HEK293 (cell line): ENCODE results near the gene ADIPOR2.

ENCODE experiments used
- EGR2 ChIP-seq: fragments of 450-650 bp; formaldehyde crosslinking; IDR thresholded peaks from 2 replicates; pipeline ENCODE4 v1.5.1; 2016; ENCODE audit warnings: low read depth, missing biosample characterization, missing genetic modification characterization
- IKZF3 ChIP-seq: fragments of 450-650 bp; IDR thresholded peaks from 2 replicates; pipeline ENCODE4 v1.5.0; 2018; ENCODE audit warnings: missing biosample characterization, mild to moderate bottlenecking, missing genetic modification characterization, moderate library complexity
- KLF9 ChIP-seq: fragments of 450-650 bp; formaldehyde crosslinking; IDR thresholded peaks from 2 replicates; pipeline ENCODE4 v1.5.1; 2016; ENCODE audit warnings: missing biosample characterization, missing genetic modification characterization, low read depth
- SCRT1 ChIP-seq: fragments of 450-650 bp; formaldehyde crosslinking; IDR thresholded peaks from 2 replicates; pipeline ENCODE4 v1.5.1; 2016; ENCODE audit warnings: missing biosample characterization, missing genetic modification characterization, borderline replicate concordance
- ZNF112 ChIP-seq: fragments of 450-650 bp; formaldehyde crosslinking; IDR thresholded peaks from 2 replicates; pipeline ENCODE4 v1.5.0; 2017; ENCODE audit warnings: missing biosample characterization, missing genetic modification characterization
- ZNF324 ChIP-seq: fragments of 450-650 bp; formaldehyde crosslinking; IDR thresholded peaks from 2 replicates; pipeline ENCODE4 v1.5.1; 2016; ENCODE audit warnings: missing biosample characterization, missing genetic modification characterization
- ZNF654 ChIP-seq: fragments of 450-650 bp; formaldehyde crosslinking; IDR thresholded peaks from 2 replicates; pipeline ENCODE4 v1.5.1; 2016; ENCODE audit warnings: low read depth, missing biosample characterization, missing genetic modification characterization
- ZNF76 ChIP-seq: fragments of 450-650 bp; formaldehyde crosslinking; IDR thresholded peaks from 2 replicates; pipeline ENCODE4; 2016; ENCODE audit warnings: low read depth, missing biosample characterization, missing genetic modification characterization, borderline replicate concordance
- TF ChIP-seq, protein P1 (sequence below): fragments of 450-650 bp; formaldehyde crosslinking; IDR thresholded peaks from 2 replicates; pipeline ENCODE4 v1.5.1; 2016; ENCODE audit warnings: missing biosample characterization, missing genetic modification characterization
- TF ChIP-seq, protein P2 (sequence below): fragments of 450-650 bp; formaldehyde crosslinking; IDR thresholded peaks from 2 replicates; pipeline ENCODE4 v1.5.1; 2016; ENCODE audit warnings: missing biosample characterization, missing genetic modification characterization

DNA sequence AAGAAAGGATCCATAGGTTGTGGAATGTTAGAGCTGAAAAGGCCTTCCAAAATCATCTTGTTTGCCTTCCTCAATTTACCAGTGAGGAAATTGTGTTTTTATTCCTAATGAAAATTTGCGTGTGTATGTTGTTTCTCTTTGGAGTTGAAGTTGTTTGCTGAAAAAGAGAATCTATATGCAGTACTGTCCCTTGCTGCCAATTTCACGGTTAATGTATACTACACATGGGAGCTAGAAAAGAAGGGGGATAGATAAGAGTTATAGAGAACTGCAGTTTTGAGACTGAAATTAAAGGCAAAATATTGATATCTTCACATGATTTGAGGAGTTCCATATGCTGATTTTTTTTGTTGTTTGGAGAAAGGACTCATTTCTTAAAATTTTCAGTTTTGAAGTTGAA lies 67.5 kb downstream of the ADIPOR2 start:
- TF ChIP-seq ZNF654 (tag by site-specific recombination) (no peak), EGR2 (tag by site-specific recombination) (no peak), IKZF3 (no peak), ZNF76 (tag by site-specific recombination) (no peak), KLF9 (tag by site-specific recombination) (no peak), SCRT1 (tag by site-specific recombination) (no peak), ZNF112 (tag by site-specific recombination) (no peak), ZNF324 (tag by site-specific recombination) (no peak)
- TF ChIP-seq, protein P1, sequence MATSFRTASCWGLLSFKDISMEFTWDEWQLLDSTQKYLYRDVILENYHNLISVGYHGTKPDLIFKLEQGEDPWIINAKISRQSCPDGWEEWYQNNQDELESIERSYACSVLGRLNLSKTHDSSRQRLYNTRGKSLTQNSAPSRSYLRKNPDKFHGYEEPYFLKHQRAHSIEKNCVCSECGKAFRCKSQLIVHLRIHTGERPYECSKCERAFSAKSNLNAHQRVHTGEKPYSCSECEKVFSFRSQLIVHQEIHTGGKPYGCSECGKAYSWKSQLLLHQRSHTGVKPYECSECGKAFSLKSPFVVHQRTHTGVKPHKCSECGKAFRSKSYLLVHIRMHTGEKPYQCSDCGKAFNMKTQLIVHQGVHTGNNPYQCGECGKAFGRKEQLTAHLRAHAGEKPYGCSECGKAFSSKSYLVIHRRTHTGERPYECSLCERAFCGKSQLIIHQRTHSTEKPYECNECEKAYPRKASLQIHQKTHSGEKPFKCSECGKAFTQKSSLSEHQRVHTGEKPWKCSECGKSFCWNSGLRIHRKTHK (tag by site-specific recombination): no peak
- TF ChIP-seq, protein P2, sequence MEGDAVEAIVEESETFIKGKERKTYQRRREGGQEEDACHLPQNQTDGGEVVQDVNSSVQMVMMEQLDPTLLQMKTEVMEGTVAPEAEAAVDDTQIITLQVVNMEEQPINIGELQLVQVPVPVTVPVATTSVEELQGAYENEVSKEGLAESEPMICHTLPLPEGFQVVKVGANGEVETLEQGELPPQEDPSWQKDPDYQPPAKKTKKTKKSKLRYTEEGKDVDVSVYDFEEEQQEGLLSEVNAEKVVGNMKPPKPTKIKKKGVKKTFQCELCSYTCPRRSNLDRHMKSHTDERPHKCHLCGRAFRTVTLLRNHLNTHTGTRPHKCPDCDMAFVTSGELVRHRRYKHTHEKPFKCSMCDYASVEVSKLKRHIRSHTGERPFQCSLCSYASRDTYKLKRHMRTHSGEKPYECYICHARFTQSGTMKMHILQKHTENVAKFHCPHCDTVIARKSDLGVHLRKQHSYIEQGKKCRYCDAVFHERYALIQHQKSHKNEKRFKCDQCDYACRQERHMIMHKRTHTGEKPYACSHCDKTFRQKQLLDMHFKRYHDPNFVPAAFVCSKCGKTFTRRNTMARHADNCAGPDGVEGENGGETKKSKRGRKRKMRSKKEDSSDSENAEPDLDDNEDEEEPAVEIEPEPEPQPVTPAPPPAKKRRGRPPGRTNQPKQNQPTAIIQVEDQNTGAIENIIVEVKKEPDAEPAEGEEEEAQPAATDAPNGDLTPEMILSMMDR (tag by site-specific recombination): no peak
